AG09319 (cell line): Measurements from ENCODE around the gene IL17B.
"Not testable (repeated sequence)": the region's sequence is repeated elsewhere in the genome, so short reads cannot be mapped to it uniquely, and the experiment has no call there.

Experiments used
- DNase-seq: peaks from one replicate; pipeline ENCODE4 v3.0.0-alpha.2; 2010; ENCODE audit warnings: low read depth; ENCODE audit errors: extremely low read depth
- CTCF ChIP-seq: IDR thresholded peaks from 2 replicates; pipeline ENCODE4 v1.5.1; 2011; ENCODE audit warnings: low read depth, mild to moderate bottlenecking, inconsistent platforms, low read length, moderate library complexity

Gene IL17B

GRCh38 chr5:149403923-149404745 lies 25.0 kb upstream of the IL17B start:
- DNase-seq, result no peak
- TF ChIP-seq CTCF, result no peak

- TF ChIP-seq CTCF, result no peak
- no peak for DNase-seq
Observed at GRCh38 chr5:149402291-149402690, 23.2 kb upstream of the IL17B start.

- TF ChIP-seq CTCF, result no peak
- no peak for DNase-seq
Observed at GRCh38 chr5:149401051-149401450, 22.0 kb upstream of the IL17B start.

GRCh38 chr5:149400304-149400703 lies 21.2 kb upstream of the IL17B start:
- no peak for TF ChIP-seq CTCF
- no peak for DNase-seq

- no peak for TF ChIP-seq CTCF
- DNase-seq, result no peak
Observed at GRCh38 chr5:149399775-149400174, 20.7 kb upstream of the IL17B start.

GRCh38 chr5:149398747-149399266 lies 19.7 kb upstream of the IL17B start:
- DNase-seq, result not testable (repeated sequence)

- no peak for DNase-seq
- no peak for TF ChIP-seq CTCF
Observed at GRCh38 chr5:149397530-149397929, 18.4 kb upstream of the IL17B start.

- DNase-seq, result not testable (repeated sequence)
Observed at GRCh38 chr5:149394996-149395395, 15.9 kb upstream of the IL17B start.
